ENCODE data around the gene SLC13A4. TPM values are rescaled to one million over a fixed set of nuclear protein-coding genes. Genes with fewer than 3 reads are reported as not detected.

SLC13A4 gene
- total RNA-seq, 6 donors from 2014 or later, result 0.20 to 0.30 TPM; not detected in 4

DNA sequence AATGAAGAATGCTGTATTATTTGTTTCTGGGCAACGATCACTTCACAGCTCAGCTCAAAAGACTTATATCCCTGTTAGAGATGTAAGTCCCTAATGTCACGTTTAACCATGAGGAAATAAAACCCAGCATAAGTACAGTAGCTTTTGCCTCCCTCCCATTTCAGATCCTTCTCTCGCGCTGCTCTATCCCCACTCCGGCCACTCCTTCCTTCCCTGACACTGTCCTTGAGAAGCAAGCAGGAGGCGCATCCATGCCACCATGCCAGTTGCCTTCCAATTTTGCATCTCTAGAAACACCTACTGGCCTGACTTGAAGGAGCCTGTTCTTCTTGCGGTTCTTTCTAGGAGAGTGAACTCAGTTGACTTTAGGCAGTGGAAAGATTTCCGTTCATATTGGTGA, 19.4 kb upstream of the SLC13A4 start:
- Histone ChIP-seq H3K27ac (no peak overlapping the region), H3K36me3 (no peaks in the 10 kb centered on the region), H3K4me1 (peaks cover 0 to 6% (median 0%) of the 10 kb centered on the region in 4 donors), H3K4me3 (peak overlapping the region in 2 of 4 donors; percentile 25 to 27), H3K27me3 (no peaks in the 10 kb centered on the region), H3K9me3 (no peaks in the 10 kb centered on the region)
- no peak for ATAC-seq (ENCODE audit: low FRiP score in 2 of 2)
- WGBS, 2 donors, result 87 to 93% methylated on average over 8 of the region's 8 CpGs
- no peak for DNase-seq
- TF ChIP-seq EP300 (IDR thresholded peaks at IDR 0.05), result no peak
- TF ChIP-seq, protein P1, sequence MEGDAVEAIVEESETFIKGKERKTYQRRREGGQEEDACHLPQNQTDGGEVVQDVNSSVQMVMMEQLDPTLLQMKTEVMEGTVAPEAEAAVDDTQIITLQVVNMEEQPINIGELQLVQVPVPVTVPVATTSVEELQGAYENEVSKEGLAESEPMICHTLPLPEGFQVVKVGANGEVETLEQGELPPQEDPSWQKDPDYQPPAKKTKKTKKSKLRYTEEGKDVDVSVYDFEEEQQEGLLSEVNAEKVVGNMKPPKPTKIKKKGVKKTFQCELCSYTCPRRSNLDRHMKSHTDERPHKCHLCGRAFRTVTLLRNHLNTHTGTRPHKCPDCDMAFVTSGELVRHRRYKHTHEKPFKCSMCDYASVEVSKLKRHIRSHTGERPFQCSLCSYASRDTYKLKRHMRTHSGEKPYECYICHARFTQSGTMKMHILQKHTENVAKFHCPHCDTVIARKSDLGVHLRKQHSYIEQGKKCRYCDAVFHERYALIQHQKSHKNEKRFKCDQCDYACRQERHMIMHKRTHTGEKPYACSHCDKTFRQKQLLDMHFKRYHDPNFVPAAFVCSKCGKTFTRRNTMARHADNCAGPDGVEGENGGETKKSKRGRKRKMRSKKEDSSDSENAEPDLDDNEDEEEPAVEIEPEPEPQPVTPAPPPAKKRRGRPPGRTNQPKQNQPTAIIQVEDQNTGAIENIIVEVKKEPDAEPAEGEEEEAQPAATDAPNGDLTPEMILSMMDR (IDR thresholded peaks at IDR 0.05), result no peak
- TF ChIP-seq POLR2AphosphoS5 (IDR thresholded peaks at IDR 0.05), result no peak
- TF ChIP-seq POLR2A (IDR thresholded peaks at IDR 0.05), result no peak

DNA sequence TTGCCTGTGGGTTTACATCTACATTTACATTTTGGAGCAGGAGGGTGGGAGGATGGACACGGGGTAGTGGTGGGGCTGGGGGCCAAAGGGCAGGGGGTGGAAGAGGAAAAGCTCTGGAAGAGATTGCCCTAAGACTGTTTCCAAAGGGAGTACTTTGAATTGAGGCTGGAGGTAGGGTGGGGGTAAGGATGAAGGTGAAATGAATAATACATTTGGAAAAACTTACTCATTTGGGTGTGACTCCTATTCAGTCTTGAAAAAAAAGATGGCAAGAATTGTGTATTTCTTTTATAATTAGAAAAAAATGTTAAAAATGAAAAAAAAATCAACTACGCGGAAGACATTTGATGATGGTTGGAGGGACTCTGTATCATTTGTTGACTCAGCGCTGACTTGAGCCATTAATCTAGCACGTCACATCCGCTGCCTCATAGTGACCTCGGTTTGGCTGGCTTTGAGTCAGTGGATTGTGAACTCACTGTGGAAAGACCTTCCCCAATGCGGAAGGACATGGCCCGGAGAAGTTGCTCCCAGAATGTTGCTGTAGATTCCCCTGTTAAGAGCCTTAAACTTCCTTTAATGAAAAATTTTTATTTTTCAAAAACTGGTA, 17.8 kb upstream of the SLC13A4 start:
- no peaks in the 10 kb centered on the region for H3K9me3 ChIP-seq
- H3K36me3 ChIP-seq, result no peaks in the 10 kb centered on the region
- peak in 1 of 2 donors; percentile 85 for ATAC-seq (ENCODE audit: low FRiP score in 2 of 2)
- TF ChIP-seq POLR2AphosphoS5 (IDR thresholded peaks at IDR 0.05) (no peak), POLR2A (IDR thresholded peaks at IDR 0.05) (no peak)
- TF ChIP-seq, protein P1 (IDR thresholded peaks at IDR 0.05), result no peak
- H3K4me1 ChIP-seq, result peaks cover 0 to 6% (median 0%) of the 10 kb centered on the region in 4 donors
- H3K27me3 ChIP-seq, result no peaks in the 10 kb centered on the region
- no peak overlapping the region for H3K4me3 ChIP-seq
- DNase-seq, result no peak
- no peak overlapping the region for H3K27ac ChIP-seq
- 77 to 81% methylated on average over 9 of the region's 9 CpGs for WGBS, 2 donors

DNA sequence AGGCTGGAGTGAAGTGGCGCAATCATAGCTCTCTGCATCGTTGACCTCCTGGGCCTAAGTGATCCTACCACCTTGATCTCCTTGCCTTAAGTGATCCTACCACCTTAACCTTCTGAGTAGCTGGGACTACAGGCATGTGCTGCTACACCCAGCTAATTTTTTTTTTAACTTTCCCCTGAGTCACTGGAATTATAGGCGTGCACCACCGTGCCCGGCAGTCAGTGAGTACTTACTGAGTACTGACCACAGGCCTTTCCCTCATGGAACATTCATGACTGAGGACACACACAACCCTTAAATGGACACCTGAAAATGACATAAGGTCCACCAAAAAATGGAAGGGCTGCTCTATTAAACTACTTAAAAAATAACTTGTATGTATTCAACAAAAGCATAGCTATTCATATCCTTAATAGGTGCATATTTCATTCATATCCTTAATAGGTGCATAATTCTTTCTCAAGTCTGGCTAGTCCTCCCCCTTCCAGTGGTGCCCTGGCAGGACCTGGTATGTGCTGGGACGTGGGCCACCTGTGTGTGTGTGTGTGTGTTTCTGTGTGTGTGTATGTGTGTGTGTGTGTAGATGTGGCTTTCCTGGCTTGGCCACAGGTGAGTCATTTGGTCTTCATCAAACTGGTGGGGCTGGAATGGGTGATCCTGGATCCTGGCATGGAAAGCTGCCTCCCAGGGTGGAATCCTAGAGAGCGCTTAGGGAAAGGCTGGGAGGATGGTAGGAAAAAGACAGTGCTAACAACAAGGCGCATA, 17.1 kb upstream of the SLC13A4 start:
- Histone ChIP-seq H3K27ac (no peak overlapping the region), H3K36me3 (no peaks in the 10 kb centered on the region), H3K4me1 (peaks cover 0 to 6% (median 0%) of the 10 kb centered on the region in 4 donors), H3K4me3 (no peak overlapping the region), H3K27me3 (no peaks in the 10 kb centered on the region), H3K9me3 (no peaks in the 10 kb centered on the region)
- no peak for TF ChIP-seq POLR2AphosphoS5 (IDR thresholded peaks at IDR 0.05)
- no peak for TF ChIP-seq POLR2A (IDR thresholded peaks at IDR 0.05)
- TF ChIP-seq EP300 (IDR thresholded peaks at IDR 0.05), result no peak
- TF ChIP-seq, protein P1 (IDR thresholded peaks at IDR 0.05), result no peak
- no peak for DNase-seq
- peak in 1 of 2 donors; percentile 57 for ATAC-seq (ENCODE audit: low FRiP score in 2 of 2)
- 83 to 87% methylated on average over 8 of the region's 8 CpGs for WGBS, 2 donors

- TF ChIP-seq, protein P1 (IDR thresholded peaks at IDR 0.05), result no peak
- no peak for TF ChIP-seq POLR2A (IDR thresholded peaks at IDR 0.05)
- no peak for TF ChIP-seq POLR2AphosphoS5 (IDR thresholded peaks at IDR 0.05)
- TF ChIP-seq EP300 (IDR thresholded peaks at IDR 0.05), result no peak
- no peak overlapping the region for H3K4me3 ChIP-seq
- H3K4me1 ChIP-seq, result peaks cover 0 to 6% (median 0%) of the 10 kb centered on the region in 4 donors
- no peaks in the 10 kb centered on the region for H3K27me3 ChIP-seq
- H3K9me3 ChIP-seq, result no peaks in the 10 kb centered on the region
- peak in 1 of 2 donors; percentile 40 for ATAC-seq (ENCODE audit: low FRiP score in 2 of 2)
- 60 to 64% methylated on average over 14 of the region's 14 CpGs for WGBS, 2 donors
- no peaks in the 10 kb centered on the region for H3K36me3 ChIP-seq
- H3K27ac ChIP-seq, result no peak overlapping the region
- no peak for DNase-seq
These were observed 16.1 kb upstream of the SLC13A4 start for GRCh38 chr7:135743907-135744731.

Data from upper lobe of left lung (tissue), 6 donors.